Measurements from ENCODE around the gene UBE3A. TPM values are rescaled to one million over a fixed set of nuclear protein-coding genes. Genes with fewer than 3 reads are reported as not detected.
A peak's percentile ranks its signal among the peaks of the same experiment; 100 is the strongest.
"Not testable (repeated sequence)": the region's sequence is repeated elsewhere in the genome, so short reads cannot be mapped to it uniquely, and the experiment has no call there.

The UBE3A gene
- total RNA-seq, 2 experiments from 2014 or later = 124 to 126 TPM

DNA sequence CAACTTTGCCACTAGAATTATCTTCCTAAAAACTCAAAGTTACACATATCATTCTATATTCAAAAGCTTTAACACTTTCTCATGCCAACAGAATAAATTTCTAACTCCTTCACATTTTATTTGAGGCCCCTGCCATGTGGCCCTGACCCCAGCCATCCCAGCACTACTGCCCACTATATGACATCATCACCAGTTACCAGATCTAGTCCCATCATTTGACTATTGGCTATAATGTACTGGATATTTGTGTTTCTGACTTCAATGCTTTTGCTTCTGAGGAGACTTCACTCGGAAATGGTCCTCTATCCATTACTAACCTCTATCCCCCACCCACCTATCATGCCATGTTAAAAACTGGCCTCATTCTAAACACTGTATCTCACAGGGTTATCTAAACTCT, 23.6 kb downstream of the UBE3A start:
- Histone ChIP-seq H3K4me1 (ENCODE audit: insufficient read depth, low read length) (peaks cover 7% of the 10 kb centered on the region), H3K9me3 (ENCODE audit: control insufficient read depth in 1 of 2, insufficient read depth in 1 of 2, low read length in 2 of 2) (no peaks in the 10 kb centered on the region), H3K27me3 (ENCODE audit: control insufficient read depth in 1 of 2, insufficient read depth in 2 of 2, low read length in 2 of 2) (no peaks in the 10 kb centered on the region), H3K36me3 (ENCODE audit: insufficient read depth, low read length) (no peaks in the 10 kb centered on the region), H3K4me3 (ENCODE audit: low read length) (no peak overlapping the region), H3K27ac (ENCODE audit: low read depth in 1 of 2, low read length in 2 of 2) (no peak overlapping the region)
- H3K4me1 Mint-ChIP-seq (ENCODE audit: low read depth) = peaks cover 86% of the 10 kb centered on the region
- no peak overlapping the region for H3K27ac Mint-ChIP-seq
- intact Hi-C loops (cut with DNase I, micrococcal nuclease) = no loop called here
- ChIA-PET CTCF (interaction anchor here (0.7 kb wide), 1 partner anchor 33 kb away, joined by 5 read pairs; no protein-coding TSS in a partner anchor), POLR2A (no interaction called here)
- peaks cover 13% of the 10 kb centered on the region for H3K9me3 Mint-ChIP-seq
- no peak overlapping the region for H3K4me3 Mint-ChIP-seq
- TF ChIP-seq, protein P1, sequence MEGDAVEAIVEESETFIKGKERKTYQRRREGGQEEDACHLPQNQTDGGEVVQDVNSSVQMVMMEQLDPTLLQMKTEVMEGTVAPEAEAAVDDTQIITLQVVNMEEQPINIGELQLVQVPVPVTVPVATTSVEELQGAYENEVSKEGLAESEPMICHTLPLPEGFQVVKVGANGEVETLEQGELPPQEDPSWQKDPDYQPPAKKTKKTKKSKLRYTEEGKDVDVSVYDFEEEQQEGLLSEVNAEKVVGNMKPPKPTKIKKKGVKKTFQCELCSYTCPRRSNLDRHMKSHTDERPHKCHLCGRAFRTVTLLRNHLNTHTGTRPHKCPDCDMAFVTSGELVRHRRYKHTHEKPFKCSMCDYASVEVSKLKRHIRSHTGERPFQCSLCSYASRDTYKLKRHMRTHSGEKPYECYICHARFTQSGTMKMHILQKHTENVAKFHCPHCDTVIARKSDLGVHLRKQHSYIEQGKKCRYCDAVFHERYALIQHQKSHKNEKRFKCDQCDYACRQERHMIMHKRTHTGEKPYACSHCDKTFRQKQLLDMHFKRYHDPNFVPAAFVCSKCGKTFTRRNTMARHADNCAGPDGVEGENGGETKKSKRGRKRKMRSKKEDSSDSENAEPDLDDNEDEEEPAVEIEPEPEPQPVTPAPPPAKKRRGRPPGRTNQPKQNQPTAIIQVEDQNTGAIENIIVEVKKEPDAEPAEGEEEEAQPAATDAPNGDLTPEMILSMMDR (IDR thresholded peaks at IDR 0.05) = no peak
- H3K27me3 Mint-ChIP-seq = no peaks in the 10 kb centered on the region
- no peak for ATAC-seq (ENCODE audit: poor library complexity)
- DNase-seq = no peak
- H3K36me3 Mint-ChIP-seq (ENCODE audit: low read depth) = peaks cover 83% of the 10 kb centered on the region

DNA sequence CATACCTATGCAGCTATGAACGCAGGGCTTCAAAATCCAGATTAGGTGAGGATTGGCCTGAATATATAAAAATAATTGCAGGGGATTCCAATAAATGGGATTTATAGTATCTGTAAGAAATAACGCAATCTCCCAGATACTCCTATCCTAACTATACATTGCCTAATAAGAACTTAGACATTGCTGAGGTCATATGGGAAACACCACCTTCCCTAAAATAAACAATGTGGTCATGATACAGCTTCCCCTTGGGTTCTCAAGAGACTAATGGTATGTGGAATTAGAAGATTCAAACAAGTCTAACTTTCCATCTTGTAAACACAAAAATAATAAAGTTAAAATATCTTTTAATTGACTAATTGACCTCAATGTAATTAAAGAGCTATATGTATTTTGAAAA, 28.2 kb downstream of the UBE3A start:
- Histone ChIP-seq H3K9me3 (ENCODE audit: control insufficient read depth in 1 of 2, insufficient read depth in 1 of 2, low read length in 2 of 2) (no peaks in the 10 kb centered on the region), H3K27me3 (ENCODE audit: control insufficient read depth in 1 of 2, insufficient read depth in 2 of 2, low read length in 2 of 2) (no peaks in the 10 kb centered on the region), H3K27ac (ENCODE audit: low read depth in 1 of 2, low read length in 2 of 2) (no peak overlapping the region), H3K4me3 (ENCODE audit: low read length) (no peak overlapping the region), H3K4me1 (ENCODE audit: insufficient read depth, low read length) (peaks cover 4% of the 10 kb centered on the region), H3K36me3 (ENCODE audit: insufficient read depth, low read length) (no peaks in the 10 kb centered on the region)
- peaks cover 4% of the 10 kb centered on the region for H3K9me3 Mint-ChIP-seq
- POLR2A ChIA-PET = no interaction called here
- peak in 2 of 14 experiments; percentile 25 to 38 for DNase-seq
- H3K4me3 Mint-ChIP-seq = no peak overlapping the region
- H3K36me3 Mint-ChIP-seq (ENCODE audit: low read depth) = peaks cover 78% of the 10 kb centered on the region
- no peaks in the 10 kb centered on the region for H3K27me3 Mint-ChIP-seq
- ATAC-seq (ENCODE audit: poor library complexity) = no peak
- intact Hi-C loops (cut with DNase I, micrococcal nuclease) = no loop called here
- no peak overlapping the region for H3K27ac Mint-ChIP-seq
- CTCF ChIA-PET = interaction anchor here (1.7 kb wide), 1 partner anchor 15 kb away, joined by 3 read pairs; no protein-coding TSS in a partner anchor
- TF ChIP-seq, protein P1 (IDR thresholded peaks at IDR 0.05) = no peak
- peaks cover 63% of the 10 kb centered on the region for H3K4me1 Mint-ChIP-seq (ENCODE audit: low read depth)

DNA sequence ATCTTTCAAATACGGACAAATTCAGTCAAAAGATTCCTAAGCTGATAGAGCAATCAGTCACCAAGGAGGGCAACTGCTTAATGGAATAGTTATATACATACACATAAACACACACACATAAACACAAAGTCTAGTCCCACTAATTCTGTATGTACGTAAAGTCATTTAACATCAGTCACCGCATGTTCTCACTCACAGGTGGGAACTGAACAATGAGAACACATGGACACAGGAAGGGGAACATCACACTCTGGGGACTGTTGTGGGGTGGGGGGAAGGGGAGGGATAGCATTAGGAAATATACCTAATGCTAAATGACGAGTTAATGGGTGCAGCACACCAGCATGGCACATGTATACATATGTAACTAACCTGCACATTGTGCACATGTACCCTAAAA, 29.1 kb downstream of the UBE3A start:
- H3K9me3 Mint-ChIP-seq; ATAC-seq (ENCODE audit: poor library complexity); H3K4me3 Mint-ChIP-seq; DNase-seq; H3K4me3 ChIP-seq (ENCODE audit: low read length); POLR2A ChIA-PET; H3K27ac Mint-ChIP-seq; H3K36me3 ChIP-seq (ENCODE audit: insufficient read depth, low read length); H3K27ac ChIP-seq (ENCODE audit: low read depth in 1 of 2, low read length in 2 of 2); H3K27me3 Mint-ChIP-seq; H3K27me3 ChIP-seq (ENCODE audit: control insufficient read depth in 1 of 2, insufficient read depth in 2 of 2, low read length in 2 of 2); intact Hi-C loops (cut with DNase I, micrococcal nuclease); H3K4me1 ChIP-seq (ENCODE audit: insufficient read depth, low read length); H3K9me3 ChIP-seq (ENCODE audit: control insufficient read depth in 1 of 2, insufficient read depth in 1 of 2, low read length in 2 of 2): not testable (repeated sequence)
- H3K36me3 Mint-ChIP-seq (ENCODE audit: low read depth) = peaks cover 80% of the 10 kb centered on the region
- peaks cover 56% of the 10 kb centered on the region for H3K4me1 Mint-ChIP-seq (ENCODE audit: low read depth)
- CTCF ChIA-PET = interaction anchor here (1.7 kb wide), 1 partner anchor 15 kb away, joined by 3 read pairs; no protein-coding TSS in a partner anchor

DNA sequence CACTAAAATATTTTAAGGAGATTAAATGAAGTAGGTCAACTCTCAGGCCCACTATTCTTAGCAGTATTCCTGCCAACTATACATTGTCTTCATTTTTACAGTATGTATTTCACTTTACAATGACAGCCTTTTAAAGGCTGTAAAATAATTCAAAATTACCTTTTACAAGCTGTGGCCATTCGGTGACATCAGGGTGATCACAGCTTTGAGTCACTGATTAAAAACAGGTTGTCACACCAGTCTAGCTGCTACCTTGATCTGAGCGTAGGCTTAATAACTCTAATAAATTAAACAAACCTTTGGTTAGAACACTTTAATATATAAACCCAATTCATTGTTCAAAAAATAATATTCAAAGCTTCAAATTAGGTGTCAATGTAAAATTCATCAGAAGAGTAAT, 29.9 kb downstream of the UBE3A start:
- Mint-ChIP-seq H3K4me3 (no peak overlapping the region), H3K4me1 (ENCODE audit: low read depth) (peaks cover 52% of the 10 kb centered on the region), H3K36me3 (ENCODE audit: low read depth) (peaks cover 80% of the 10 kb centered on the region), H3K27ac (no peak overlapping the region), H3K9me3 (peaks cover 3% of the 10 kb centered on the region), H3K27me3 (no peaks in the 10 kb centered on the region)
- no peak overlapping the region for H3K4me3 ChIP-seq (ENCODE audit: low read length)
- peaks cover 13% of the 10 kb centered on the region for H3K36me3 ChIP-seq (ENCODE audit: insufficient read depth, low read length)
- TF ChIP-seq, protein P1 (IDR thresholded peaks at IDR 0.05) = no peak
- H3K27me3 ChIP-seq (ENCODE audit: control insufficient read depth in 1 of 2, insufficient read depth in 2 of 2, low read length in 2 of 2) = no peaks in the 10 kb centered on the region
- no peaks in the 10 kb centered on the region for H3K9me3 ChIP-seq (ENCODE audit: control insufficient read depth in 1 of 2, insufficient read depth in 1 of 2, low read length in 2 of 2)
- ATAC-seq (ENCODE audit: poor library complexity) (no peak), DNase-seq (no peak)
- H3K4me1 ChIP-seq (ENCODE audit: insufficient read depth, low read length) = no peaks in the 10 kb centered on the region
- intact Hi-C loops (cut with DNase I, micrococcal nuclease) = no loop called here
- ChIA-PET CTCF (interaction anchor here (1.7 kb wide), 1 partner anchor 16 kb away, joined by 3 read pairs; no protein-coding TSS in a partner anchor), POLR2A (no interaction called here)
- no peak overlapping the region for H3K27ac ChIP-seq (ENCODE audit: low read depth in 1 of 2, low read length in 2 of 2)

All from CD4-positive, alpha-beta T cell (primary cell).